ENCODE measurements around the gene ACOXL. TPM values are rescaled to one million over a fixed set of nuclear protein-coding genes. Genes with fewer than 3 reads are reported as not detected.

The ACOXL gene
- total and polyA plus RNA-seq, 10 of the 15 experiments (the other 5 are each of a cell fraction or from before 2014, with no cell fraction given): 0.05 to 1.3 (median 0.71) TPM

DNA sequence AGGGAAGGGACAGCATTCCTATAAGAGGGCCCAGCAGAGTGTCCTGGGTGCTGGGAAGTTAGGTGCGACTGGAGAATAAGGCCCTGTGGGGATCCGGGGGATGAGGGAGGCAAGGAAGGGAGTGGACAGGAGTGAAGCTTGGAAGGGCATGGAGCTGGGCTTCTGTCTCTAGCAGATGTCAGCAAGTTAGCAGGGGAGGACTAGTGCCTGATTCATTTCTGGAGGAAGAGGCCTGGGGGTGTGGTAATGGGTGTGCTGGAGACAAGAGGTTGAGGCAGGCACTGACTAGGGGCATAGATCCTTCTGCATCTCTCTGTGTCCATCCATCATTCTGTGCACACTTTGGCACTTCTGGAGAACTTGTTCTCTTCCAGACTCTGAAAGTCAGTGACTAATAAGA, 134.7 kb downstream of the ACOXL start:
- SMC1A ChIA-PET (ENCODE audit: uncharacterized antibody, unreplicated experiment): no interaction called here
- no TSS peak for BruUV-seq (replicated peaks)
- Histone ChIP-seq H3K27me3 (replicated peaks in 1 of 2; ENCODE audit: control insufficient read depth in 2 of 2, insufficient read depth in 2 of 2, low read length in 1 of 2) (no peaks in the 10 kb centered on the region; a peak in 1 of 4 replicates), H3K79me2 (ENCODE audit: control insufficient read depth, insufficient read depth, low read length) (no peaks in the 10 kb centered on the region), H3K4me3 (no peak overlapping the region), H3K4me1 (ENCODE audit: control insufficient read depth, insufficient read depth, low read length) (peaks cover 39% of the 10 kb centered on the region), H3K9ac (ENCODE audit: control insufficient read depth, insufficient read depth, low read length) (no peak overlapping the region), H3K9me3 (replicated peaks; ENCODE audit: control insufficient read depth, insufficient read depth, low read length) (no peaks in the 10 kb centered on the region; the same call in 2 of the 3 replicates), H2AFZ (ENCODE audit: control insufficient read depth, low read depth, low read length) (no peak overlapping the region), H3K36me3 (ENCODE audit: control insufficient read depth in 2 of 2, insufficient read depth in 2 of 2, low read length in 1 of 2) (no peaks in the 10 kb centered on the region), H3K4me2 (ENCODE audit: control insufficient read depth, insufficient read depth) (no peak overlapping the region), H4K20me1 (ENCODE audit: control insufficient read depth, insufficient read depth) (no peaks in the 10 kb centered on the region), H3K27ac (ENCODE audit: control insufficient read depth, insufficient read depth) (no peak overlapping the region)
- POLR2A ChIA-PET: no interaction called here
- CTCF ChIA-PET: interaction anchor here (2.8 kb wide), 1 partner anchor 55 kb away, joined by 9 read pairs; no protein-coding TSS in a partner anchor
- RAD21 ChIA-PET (ENCODE audit: unreplicated experiment): no interaction called here
- TF ChIP-seq ZNF274 (IDR thresholded peaks at IDR 0.05; ENCODE audit: insufficient read depth, insufficient read length) (no peak), NR2C2 (IDR thresholded peaks at IDR 0.05; ENCODE audit: borderline replicate concordance, control insufficient read depth, insufficient read length, low read depth) (no peak), JUNB (IDR thresholded peaks at IDR 0.05) (0 out of 2 replicates have a peak, but pooled peaks have one; percentile 14), RUNX3 (IDR thresholded peaks at IDR 0.05; ENCODE audit: low read length) (0 out of 2 replicates have a peak, but pooled peaks have one; percentile 7), SMAD5 (IDR thresholded peaks at IDR 0.05; ENCODE audit: low read depth) (no peak), PML (IDR thresholded peaks at IDR 0.05; ENCODE audit: low read length) (no peak), TARDBP (IDR thresholded peaks at IDR 0.05; ENCODE audit: borderline replicate concordance) (no peak)
- ATAC-seq (no peak), FAIRE-seq (no peak), DNase-seq (ENCODE audit: low read depth, low spot score) (no peak)
- intact Hi-C loops (cut with micrococcal nuclease; ENCODE audit: unreplicated experiment): no loop called here
- 87% methylated on average over 2 of the region's 2 CpGs for WGBS (ENCODE audit: insufficient coverage, insufficient replicate concordance, low lambda C conversion rate, missing lambda C conversion rate)
- in situ Hi-C loops (cut with MboI): loop anchor here (25.0 kb wide), 1 partner anchor 345 kb away; no protein-coding TSS in a partner anchor

DNA sequence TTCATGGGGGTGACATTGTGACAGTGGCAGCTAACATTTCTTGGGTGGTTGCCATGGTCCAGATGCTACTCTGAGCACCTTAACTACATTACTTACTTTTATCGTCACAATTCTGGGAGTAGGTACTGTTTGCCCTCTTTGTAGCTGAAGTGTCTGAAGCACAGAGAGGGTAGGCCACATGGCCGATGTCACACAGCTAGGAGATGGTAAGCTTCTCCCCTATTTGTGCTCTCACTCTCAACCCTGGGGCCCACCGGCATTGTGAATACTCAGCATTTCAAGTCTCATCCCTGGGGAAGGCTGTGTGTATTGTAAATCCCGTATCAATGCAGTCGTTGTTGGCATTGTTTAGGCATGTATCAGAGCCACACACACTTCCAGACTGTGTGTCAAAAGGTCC, 136.6 kb downstream of the ACOXL start:
- ATAC-seq: no peak
- no peak overlapping the region for H3K9ac ChIP-seq (ENCODE audit: control insufficient read depth, insufficient read depth, low read length)
- in situ Hi-C loops (cut with MboI) (loop anchor here (25.0 kb wide), 1 partner anchor 343 kb away; no protein-coding TSS in a partner anchor), intact Hi-C loops (cut with micrococcal nuclease; ENCODE audit: unreplicated experiment) (no loop called here)
- no peaks in the 10 kb centered on the region for H3K36me3 ChIP-seq (ENCODE audit: control insufficient read depth in 2 of 2, insufficient read depth in 2 of 2, low read length in 1 of 2)
- H3K9me3 ChIP-seq (replicated peaks; ENCODE audit: control insufficient read depth, insufficient read depth, low read length): no peaks in the 10 kb centered on the region; the same call in 2 of the 3 replicates
- no peak overlapping the region for H3K4me3 ChIP-seq
- CTCF ChIA-PET: interaction anchor here (0.8 to 1.4 kb wide), 4 partner anchors 11 to 57 kb away, joined by 3 to 5 read pairs (median 4); no protein-coding TSS in a partner anchor
- FAIRE-seq: no peak
- BruUV-seq (replicated peaks): no TSS peak
- no peaks in the 10 kb centered on the region for H4K20me1 ChIP-seq (ENCODE audit: control insufficient read depth, insufficient read depth)
- no peaks in the 10 kb centered on the region; a peak in 1 of 4 replicates for H3K27me3 ChIP-seq (replicated peaks in 1 of 2; ENCODE audit: control insufficient read depth in 2 of 2, insufficient read depth in 2 of 2, low read length in 1 of 2)
- 97% methylated on average over 5 of the region's 5 CpGs for WGBS (ENCODE audit: insufficient coverage, insufficient replicate concordance, low lambda C conversion rate, missing lambda C conversion rate)
- RAD21 ChIA-PET (ENCODE audit: unreplicated experiment): no interaction called here
- H3K27ac ChIP-seq (ENCODE audit: control insufficient read depth, insufficient read depth): no peak overlapping the region
- POLR2A ChIA-PET: no interaction called here
- SMC1A ChIA-PET (ENCODE audit: uncharacterized antibody, unreplicated experiment): no interaction called here
- peaks cover 58% of the 10 kb centered on the region for H3K4me1 ChIP-seq (ENCODE audit: control insufficient read depth, insufficient read depth, low read length)
- H2AFZ ChIP-seq (ENCODE audit: control insufficient read depth, low read depth, low read length): no peak overlapping the region
- H3K4me2 ChIP-seq (ENCODE audit: control insufficient read depth, insufficient read depth): no peak overlapping the region
- no peak for TF ChIP-seq PAX8 (IDR thresholded peaks at IDR 0.05)
- no peak for TF ChIP-seq BCL11A (IDR thresholded peaks at IDR 0.05; ENCODE audit: low read depth, low read length)
- TF ChIP-seq MYB (IDR thresholded peaks at IDR 0.05; ENCODE audit: borderline replicate concordance, low read depth, low read length): no peak
- DNase-seq (ENCODE audit: low read depth, low spot score): no peak
- no peaks in the 10 kb centered on the region for H3K79me2 ChIP-seq (ENCODE audit: control insufficient read depth, insufficient read depth, low read length)

Data from GM12878 (cell line).